Karpas-422 (cell line): ENCODE results near the gene LUZP2. TPM values are rescaled to one million over a fixed set of nuclear protein-coding genes. Genes with fewer than 3 reads are reported as not detected.

Experiments used
- DNase-seq: peaks from one replicate; pipeline ENCODE4 v3.0.0-alpha.2; 2015
- H2AFZ ChIP-seq: fragments of 200-600 bp; sonication (generic); 2 replicates; pipeline ENCODE4 v1.6.1; 2014; ENCODE audit warnings: antibody characterized with exemption, low read length, mixed read lengths
- H3K27ac ChIP-seq: fragments of 200-600 bp; sonication (generic); 2 replicates; pipeline ENCODE4 v1.5.1; 2014; ENCODE audit warnings: mild to moderate bottlenecking, low read length, moderate library complexity
- H3K27me3 ChIP-seq: fragments of 200-600 bp; sonication (generic); 2 replicates; pipeline ENCODE4 v1.6.1; 2014; ENCODE audit warnings: low read length, mixed read lengths
- H3K36me3 ChIP-seq: fragments of 200-600 bp; sonication (generic); 2 replicates; pipeline ENCODE4 v1.6.1; 2014; ENCODE audit warnings: low read length, mixed read lengths; ENCODE audit not compliant: insufficient read depth
- H3K4me1 ChIP-seq: fragments of 200-600 bp; sonication (generic); 2 replicates; pipeline ENCODE4 v1.6.1; 2014; ENCODE audit warnings: mild to moderate bottlenecking, low read length, mixed read lengths
- H3K4me2 ChIP-seq: fragments of 200-600 bp; sonication (generic); 2 replicates; pipeline ENCODE4 v1.6.1; 2014; ENCODE audit warnings: low read length, low read depth, mild to moderate bottlenecking; ENCODE audit not compliant: poor library complexity, severe bottlenecking
- H3K4me3 ChIP-seq: fragments of 200-600 bp; sonication (generic); 2 replicates; pipeline ENCODE4 v1.5.1; 2014; ENCODE audit warnings: mild to moderate bottlenecking, antibody characterized with exemption, low read length, mixed read lengths
- H3K79me2 ChIP-seq: fragments of 200-600 bp; sonication (generic); 2 replicates; pipeline ENCODE4 v1.6.1; 2014; ENCODE audit warnings: mild to moderate bottlenecking, low read length, mixed read lengths
- H3K9ac ChIP-seq: fragments of 200-600 bp; sonication (generic); 2 replicates; pipeline ENCODE4 v1.6.0; 2014; ENCODE audit warnings: low read length
- H3K9me2 ChIP-seq: fragments of 200-600 bp; sonication (generic), shearing (Covaris generic); replicated peaks from 2 replicates; pipeline ENCODE4 v1.6.0; 2014; ENCODE audit warnings: mild to moderate bottlenecking, low read length, moderate library complexity; ENCODE audit not compliant: insufficient read depth
- H3K9me3 ChIP-seq: fragments of 300-700, 200-600 bp; sonication (generic); 2 replicates; pipeline ENCODE4 v1.6.1; 2014; ENCODE audit warnings: low read length, mixed read lengths
- H4K20me1 ChIP-seq: fragments of 200-600 bp; sonication (generic); 2 replicates; pipeline ENCODE4 v1.6.1; 2014; ENCODE audit warnings: mild to moderate bottlenecking, antibody characterized with exemption, low read length, low read depth; ENCODE audit not compliant: insufficient read depth
- total RNA-seq: library from RNA; depleted of rRNA; stranded (reverse); fragments of >200 nt; shearing (Covaris generic); gene quantifications from 2 replicates; pipeline ENCODE4 v1.2.3, GENCODE V29; 2014; ENCODE audit warnings: low replicate concordance

LUZP2 gene
- total RNA-seq, 1 experiment from 2014 or later, result not detected

DNA sequence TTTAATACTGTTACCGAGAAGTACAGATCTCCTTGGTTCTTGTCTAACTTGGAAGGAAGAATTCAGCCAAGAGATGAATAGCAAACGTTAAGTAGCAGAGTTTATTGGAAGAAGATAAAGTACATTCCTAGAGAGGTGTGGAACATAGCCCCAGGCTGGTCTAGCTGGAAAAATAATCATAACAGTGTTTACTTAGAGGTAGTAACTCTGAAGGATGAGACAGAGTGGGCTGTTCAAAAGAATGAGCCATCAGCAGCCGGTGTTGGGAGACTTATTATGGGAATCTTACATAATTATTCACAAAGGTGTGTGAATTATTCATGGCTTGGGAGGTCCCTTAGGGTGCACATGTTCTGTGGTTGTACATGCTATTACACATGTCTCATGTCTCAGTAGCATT lies 276.5 kb downstream of the LUZP2 start:
- no peaks in the 10 kb centered on the region for H3K9me2 ChIP-seq
- H3K9ac ChIP-seq, result no peak overlapping the region
- H3K27me3 ChIP-seq, result no peaks in the 10 kb centered on the region
- H3K4me1 ChIP-seq, result no peaks in the 10 kb centered on the region
- H3K36me3 ChIP-seq, result no peaks in the 10 kb centered on the region
- no peak overlapping the region for H3K27ac ChIP-seq
- no peak overlapping the region for H2AFZ ChIP-seq
- no peak for DNase-seq
- no peaks in the 10 kb centered on the region for H4K20me1 ChIP-seq
- H3K4me3 ChIP-seq, result no peak overlapping the region
- H3K9me3 ChIP-seq, result peaks cover 3% of the 10 kb centered on the region; the same call in 1 of the 2 replicates
- no peak overlapping the region for H3K4me2 ChIP-seq
- H3K79me2 ChIP-seq, result no peaks in the 10 kb centered on the region

GRCh38 chr11:24779791-24780190 lies 282.9 kb downstream of the LUZP2 start:
- H3K9me2 ChIP-seq, result no peaks in the 10 kb centered on the region
- no peaks in the 10 kb centered on the region for H3K27me3 ChIP-seq
- no peaks in the 10 kb centered on the region for H4K20me1 ChIP-seq
- H3K4me1 ChIP-seq, result no peaks in the 10 kb centered on the region
- no peaks in the 10 kb centered on the region for H3K36me3 ChIP-seq
- H3K4me2 ChIP-seq, result no peak overlapping the region
- no peak overlapping the region for H2AFZ ChIP-seq
- H3K9ac ChIP-seq, result no peak overlapping the region
- no peak for DNase-seq
- no peak overlapping the region for H3K4me3 ChIP-seq
- peaks cover 6% of the 10 kb centered on the region; the same call in 1 of the 2 replicates for H3K9me3 ChIP-seq
- H3K79me2 ChIP-seq, result no peaks in the 10 kb centered on the region
- no peak overlapping the region for H3K27ac ChIP-seq

DNA sequence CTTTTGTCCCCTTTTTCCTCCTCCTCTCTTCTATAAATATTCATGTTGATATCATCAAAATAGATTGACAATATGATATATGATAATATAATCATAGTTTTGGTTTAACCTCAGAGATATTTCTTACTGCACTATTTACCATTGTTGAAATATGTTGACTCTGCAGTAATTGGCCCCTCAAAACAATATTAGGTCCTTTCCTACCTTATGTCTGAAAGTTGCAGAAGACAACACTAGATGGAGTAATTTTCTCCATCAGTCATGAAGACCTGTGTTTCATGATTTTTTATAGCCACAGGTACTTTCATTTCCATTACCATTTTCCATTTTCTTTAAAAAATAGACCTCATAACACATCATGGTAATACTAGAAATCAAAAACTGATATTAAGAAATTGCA lies 284.4 kb downstream of the LUZP2 start:
- DNase-seq, result no peak
- Histone ChIP-seq H3K9ac (no peak overlapping the region), H3K4me2 (no peak overlapping the region), H3K9me2 (no peaks in the 10 kb centered on the region), H3K4me1 (no peaks in the 10 kb centered on the region), H2AFZ (no peak overlapping the region), H3K27ac (no peak overlapping the region), H3K27me3 (no peaks in the 10 kb centered on the region), H3K36me3 (no peaks in the 10 kb centered on the region), H4K20me1 (no peaks in the 10 kb centered on the region), H3K4me3 (no peak overlapping the region), H3K79me2 (no peaks in the 10 kb centered on the region), H3K9me3 (peaks cover 6% of the 10 kb centered on the region; the same call in 1 of the 2 replicates)

- no peaks in the 10 kb centered on the region for H3K27me3 ChIP-seq
- 0 out of 2 replicates have a peak, but pooled peaks cover 7% of the 10 kb centered on the region for H3K9me3 ChIP-seq
- H3K4me2 ChIP-seq, result no peak overlapping the region
- H3K27ac ChIP-seq, result no peak overlapping the region
- no peaks in the 10 kb centered on the region for H3K36me3 ChIP-seq
- no peaks in the 10 kb centered on the region for H3K9me2 ChIP-seq
- no peak overlapping the region for H3K4me3 ChIP-seq
- H4K20me1 ChIP-seq, result no peaks in the 10 kb centered on the region
- H2AFZ ChIP-seq, result no peak overlapping the region
- H3K79me2 ChIP-seq, result no peaks in the 10 kb centered on the region
- DNase-seq, result no peak
- H3K4me1 ChIP-seq, result no peaks in the 10 kb centered on the region
- no peak overlapping the region for H3K9ac ChIP-seq
Measured at GRCh38 chr11:24793479-24793878, 296.6 kb downstream of the LUZP2 start.

GRCh38 chr11:24794064-24794463 lies 297.2 kb downstream of the LUZP2 start:
- no peak overlapping the region for H3K27ac ChIP-seq

GRCh38 chr11:24805671-24806070 lies 308.8 kb downstream of the LUZP2 start:
- Histone ChIP-seq H2AFZ (no peak overlapping the region), H3K4me3 (no peak overlapping the region), H3K9ac (no peak overlapping the region), H3K27ac (no peak overlapping the region), H3K79me2 (no peaks in the 10 kb centered on the region), H3K4me1 (no peaks in the 10 kb centered on the region), H3K27me3 (no peaks in the 10 kb centered on the region), H3K36me3 (no peaks in the 10 kb centered on the region), H4K20me1 (no peaks in the 10 kb centered on the region), H3K9me3 (no peaks in the 10 kb centered on the region; the same call in none of the 2 replicates), H3K9me2 (no peaks in the 10 kb centered on the region), H3K4me2 (no peak overlapping the region)
- no peak for DNase-seq

More at GRCh38 chr11:24794064-24794463, 297.2 kb downstream of the LUZP2 start:
- no peak for DNase-seq
- H3K9me2 ChIP-seq, result no peaks in the 10 kb centered on the region
- no peak overlapping the region for H3K9ac ChIP-seq
- no peaks in the 10 kb centered on the region for H4K20me1 ChIP-seq
- no peaks in the 10 kb centered on the region for H3K27me3 ChIP-seq
- H3K79me2 ChIP-seq, result no peaks in the 10 kb centered on the region
- H3K4me3 ChIP-seq, result no peak overlapping the region
- H3K4me1 ChIP-seq, result no peaks in the 10 kb centered on the region
- no peaks in the 10 kb centered on the region for H3K36me3 ChIP-seq
- H2AFZ ChIP-seq, result no peak overlapping the region
- H3K9me3 ChIP-seq, result 0 out of 2 replicates have a peak, but pooled peaks cover 7% of the 10 kb centered on the region
- no peak overlapping the region for H3K4me2 ChIP-seq

DNA sequence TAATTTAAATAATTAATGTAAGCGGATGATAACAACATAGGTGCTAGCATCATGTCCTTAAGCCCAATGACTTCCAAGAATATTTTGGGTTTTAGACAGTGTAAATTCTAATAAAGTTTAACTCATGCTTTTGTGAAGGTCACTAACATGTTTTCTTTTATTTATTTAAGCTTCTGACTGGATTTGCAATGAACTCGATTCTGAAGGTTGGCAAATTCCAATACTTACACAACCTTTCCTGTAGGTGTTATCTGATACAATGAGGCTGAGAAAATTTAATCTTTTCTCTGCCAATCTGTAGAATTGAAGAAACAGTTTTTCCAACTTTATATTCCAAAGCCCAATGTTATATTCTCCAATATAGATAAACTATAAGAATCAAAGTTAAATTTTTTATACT lies 311.3 kb downstream of the LUZP2 start:
- no peak overlapping the region for H2AFZ ChIP-seq
- H4K20me1 ChIP-seq, result no peaks in the 10 kb centered on the region
- no peak overlapping the region for H3K4me3 ChIP-seq

GRCh38 chr11:24819006-24819405 lies 322.2 kb downstream of the LUZP2 start:
- Histone ChIP-seq H3K9me3 (peaks cover 5% of the 10 kb centered on the region; the same call in 1 of the 2 replicates), H3K9ac (no peak overlapping the region), H3K4me3 (no peak overlapping the region), H3K79me2 (no peaks in the 10 kb centered on the region), H4K20me1 (no peaks in the 10 kb centered on the region), H2AFZ (no peak overlapping the region), H3K27me3 (no peaks in the 10 kb centered on the region), H3K27ac (no peak overlapping the region), H3K9me2 (no peaks in the 10 kb centered on the region), H3K4me2 (no peak overlapping the region), H3K36me3 (no peaks in the 10 kb centered on the region), H3K4me1 (no peaks in the 10 kb centered on the region)
- DNase-seq, result no peak

More for the DNA sequence above, 311.3 kb downstream of the LUZP2 start:
- Histone ChIP-seq H3K9me2 (no peaks in the 10 kb centered on the region), H3K9me3 (no peaks in the 10 kb centered on the region; the same call in none of the 2 replicates), H3K4me1 (no peaks in the 10 kb centered on the region), H3K79me2 (no peaks in the 10 kb centered on the region), H3K9ac (no peak overlapping the region), H3K27ac (no peak overlapping the region), H3K36me3 (no peaks in the 10 kb centered on the region), H3K4me2 (no peak overlapping the region), H3K27me3 (no peaks in the 10 kb centered on the region)
- no peak for DNase-seq
